HUDEP-2 (cell line): ENCODE measurements around the gene MARF1.
A peak's percentile ranks its signal among the peaks of the same experiment; 100 is the strongest.

Experiments used
- DNase-seq, 76 experiments: peaks; one replicate each; lab custom pipeline; 2025; ENCODE audit not compliant: unreplicated experiment in 76 of 76; lab: John Stamatoyannopoulos, UW

Gene MARF1

GRCh38 chr16:15602285-15603044 lies 40.5 kb downstream of the MARF1 start:
- no peak for DNase-seq

GRCh38 chr16:15601212-15601879 lies 41.6 kb downstream of the MARF1 start:
- DNase-seq, result no peak

- DNase-seq, result no peak
Observed at GRCh38 chr16:15599303-15600070, 43.5 kb downstream of the MARF1 start.

- no peak for DNase-seq
Observed at GRCh38 chr16:15598648-15599190, 44.2 kb downstream of the MARF1 start.

GRCh38 chr16:15597822-15598647 lies 44.9 kb downstream of the MARF1 start:
- DNase-seq, result no peak

- DNase-seq, result no peak
Observed at GRCh38 chr16:15597135-15597534, 45.8 kb downstream of the MARF1 start.

- DNase-seq, result no peak
Observed at GRCh38 chr16:15594711-15595320, 48.1 kb downstream of the MARF1 start.

GRCh38 chr16:15593235-15593634 lies 49.7 kb downstream of the MARF1 start:
- DNase-seq, result no peak

GRCh38 chr16:15592324-15592723 lies 50.6 kb downstream of the MARF1 start:
- no peak for DNase-seq

- DNase-seq, result no peak
Observed at GRCh38 chr16:15587152-15587825, 55.7 kb downstream of the MARF1 start.

- no peak for DNase-seq
Observed at GRCh38 chr16:15586716-15587115, 56.2 kb downstream of the MARF1 start.

GRCh38 chr16:15585956-15586355 lies 57.0 kb downstream of the MARF1 start:
- DNase-seq, result no peak

GRCh38 chr16:15583526-15583925 lies 59.4 kb downstream of the MARF1 start:
- DNase-seq, result no peak

- DNase-seq, result no peak
Observed at GRCh38 chr16:15581127-15581815, 61.7 kb downstream of the MARF1 start.

- no peak for DNase-seq
Observed at GRCh38 chr16:15578824-15579223, 64.1 kb downstream of the MARF1 start.

- DNase-seq, result peak in 13 of 76 experiments; percentile 6 to 62 (median 14)
Observed at GRCh38 chr16:15576960-15577958, 65.7 kb downstream of the MARF1 start.

GRCh38 chr16:15575293-15576049 lies 67.5 kb downstream of the MARF1 start:
- DNase-seq, result no peak
